Measurements from ENCODE around the gene CAPN1. TPM values are rescaled to one million over a fixed set of nuclear protein-coding genes. Genes with fewer than 3 reads are reported as not detected.

CAPN1 gene
- total and polyA plus RNA-seq, 2 of the 13 experiments (the other 11 are each of a cell fraction or from before 2014, with no cell fraction given), result 57.3 to 82.6 TPM

- 0 out of 2 replicates have a peak, but pooled peaks have one; percentile 11 for TF ChIP-seq MAZ (IDR thresholded peaks at IDR 0.05; ENCODE audit: borderline replicate concordance, low read depth, low read length)
- TF ChIP-seq MAZ (CRISPR knock-in tag; IDR thresholded peaks at IDR 0.05; ENCODE audit: low read depth), result no peak; the same call in 1 of the 2 replicates
- no peak for TF ChIP-seq ZNF3 (CRISPR knock-in tag; IDR thresholded peaks at IDR 0.05)
- TF ChIP-seq JUNB (CRISPR knock-in tag; IDR thresholded peaks at IDR 0.05; ENCODE audit: borderline replicate concordance), result no peak
- TF ChIP-seq CBX2 (IDR thresholded peaks at IDR 0.05; ENCODE audit: low read depth, low read length), result no peak
- no peak for TF ChIP-seq CBX2 (CRISPR knock-in tag; IDR thresholded peaks at IDR 0.05; ENCODE audit: low read depth)
- TF ChIP-seq PHB2 (IDR thresholded peaks at IDR 0.05; ENCODE audit: partially characterized antibody), result no peak
- no peak for TF ChIP-seq RFX5 (IDR thresholded peaks at IDR 0.05; ENCODE audit: low read depth, low read length)
- no peak for TF ChIP-seq TAF1 (CRISPR knock-in tag; IDR thresholded peaks at IDR 0.05)
- TF ChIP-seq ETV5 (CRISPR knock-in tag; IDR thresholded peaks at IDR 0.05; ENCODE audit: borderline replicate concordance), result peak; percentile 25; the same call in 1 of the 2 replicates
- no peak for TF ChIP-seq CBX1 (IDR thresholded peaks at IDR 0.05; ENCODE audit: low read depth)
- no peak for TF ChIP-seq BCL3 (CRISPR knock-in tag; IDR thresholded peaks at IDR 0.05)
- TF ChIP-seq KDM5A (IDR thresholded peaks at IDR 0.05; ENCODE audit: borderline replicate concordance, low read length), result peak; percentile 18; the same call in 1 of the 2 replicates
- TF ChIP-seq GABPB1 (CRISPR knock-in tag; IDR thresholded peaks at IDR 0.05), result peak; percentile 22; the same call in 1 of the 2 replicates
- no peak for TF ChIP-seq LCORL (IDR thresholded peaks at IDR 0.05)
- 0 out of 2 replicates have a peak, but pooled peaks have one; percentile 12 for TF ChIP-seq LCORL (CRISPR knock-in tag; IDR thresholded peaks at IDR 0.05)
- TF ChIP-seq POGK (CRISPR knock-in tag; conservative IDR thresholded peaks at IDR 0.05), result 0 out of 2 replicates have a peak, but pooled peaks have one; percentile 46
- TF ChIP-seq ARID4A (CRISPR knock-in tag; IDR thresholded peaks at IDR 0.05; ENCODE audit: borderline replicate concordance), result no peak
- TF ChIP-seq NR2F2 (IDR thresholded peaks at IDR 0.05; ENCODE audit: borderline replicate concordance, low read depth), result no peak
- no peak for TF ChIP-seq BORCS8-MEF2B (CRISPR knock-in tag; IDR thresholded peaks at IDR 0.05)
These were observed at the start of gene CAPN1 (continued) for GRCh38 chr11:65181569-65182257.
